ENCODE results near the gene TAF11L13. TPM values are rescaled to one million over a fixed set of nuclear protein-coding genes. Genes with fewer than 3 reads are reported as not detected.
A peak's percentile ranks its signal among the peaks of the same experiment; 100 is the strongest.
"Not testable (repeated sequence)": the region's sequence is repeated elsewhere in the genome, so short reads cannot be mapped to it uniquely, and the experiment has no call there.

Gene TAF11L13
- total RNA-seq: not detected
- long read RNA-seq, donor 1: 0 reads
- long read RNA-seq, donor 2: 0 reads

- intact Hi-C loops (cut with DNase I, micrococcal nuclease); H3K4me3 ChIP-seq; ATAC-seq; H3K36me3 ChIP-seq (ENCODE audit: low read depth); H3K4me1 ChIP-seq (ENCODE audit: low read depth); H3K9me3 ChIP-seq; DNase-seq: not testable (repeated sequence)
Measured at GRCh38 chr5:17631788-17632187, at the start of gene TAF11L13. Gene TAF11L13 (plus strand): TSS chr5:17632088.

- intact Hi-C loops (cut with DNase I, micrococcal nuclease); ATAC-seq; H3K9me3 ChIP-seq; H3K4me3 ChIP-seq; H3K36me3 ChIP-seq (ENCODE audit: low read depth); DNase-seq; H3K4me1 ChIP-seq (ENCODE audit: low read depth): not testable (repeated sequence)
Measured at GRCh38 chr5:17585658-17586057, 46.2 kb upstream of the TAF11L13 start, which contains the start of gene TAF11L7. Gene TAF11L7 (minus strand): TSS chr5:17585758.

GRCh38 chr5:17590860-17591259 lies 41.0 kb upstream of the TAF11L13 start, which contains the start of gene TAF11L8:
Gene TAF11L8 (minus strand): TSS chr5:17590960.
- intact Hi-C loops (cut with DNase I, micrococcal nuclease); H3K4me3 ChIP-seq; H3K4me1 ChIP-seq (ENCODE audit: low read depth); ATAC-seq; H3K36me3 ChIP-seq (ENCODE audit: low read depth); H3K9me3 ChIP-seq; DNase-seq: not testable (repeated sequence)

DNA sequence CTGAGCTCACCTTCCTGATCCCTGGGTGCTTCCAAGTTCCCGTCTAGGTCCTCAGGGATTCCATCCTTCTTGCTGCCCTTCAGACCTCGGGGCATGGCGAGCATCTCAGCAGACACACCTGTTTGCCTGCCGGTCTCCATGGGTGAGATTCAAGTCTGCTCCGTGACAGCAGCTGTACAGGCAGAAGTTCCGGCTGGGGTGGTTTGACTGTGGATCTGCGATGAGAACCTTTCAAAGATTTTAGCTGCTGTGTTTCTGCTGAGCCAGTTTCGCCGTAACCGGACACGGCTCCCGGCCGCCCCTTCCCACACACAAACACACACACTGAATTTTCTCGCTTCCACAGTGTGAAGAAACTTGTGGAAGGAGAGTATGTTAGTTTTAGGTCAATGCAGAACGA lies 37.6 kb upstream of the TAF11L13 start, which contains the start of gene TAF11L9:
Gene TAF11L9, minus strand, starts transcription at position 140 of the 400 bp plus-strand sequence.
- intact Hi-C loops (cut with DNase I, micrococcal nuclease); H3K4me1 ChIP-seq (ENCODE audit: low read depth); H3K36me3 ChIP-seq (ENCODE audit: low read depth); ATAC-seq; H3K9me3 ChIP-seq; H3K4me3 ChIP-seq: not testable (repeated sequence)
- peak in 1 of 3 donors; percentile 30 for DNase-seq

DNA sequence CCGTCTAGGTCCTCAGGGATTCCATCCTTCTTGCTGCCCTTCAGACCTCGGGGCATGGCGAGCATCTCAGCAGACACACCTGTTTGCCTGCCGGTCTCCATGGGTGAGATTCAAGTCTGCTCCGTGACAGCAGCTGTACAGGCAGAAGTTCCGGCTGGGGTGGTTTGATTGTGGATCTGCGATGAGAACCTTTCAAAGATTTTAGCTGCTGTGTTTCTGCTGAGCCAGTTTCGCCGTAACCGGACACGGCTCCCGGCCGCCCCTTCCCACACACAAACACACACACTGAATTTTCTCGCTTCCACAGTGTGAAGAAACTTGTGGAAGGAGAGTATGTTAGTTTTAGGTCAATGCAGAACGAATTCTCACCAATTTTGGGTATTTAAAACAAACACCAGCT lies 34.2 kb upstream of the TAF11L13 start, which contains the start of gene TAF11L10:
Gene TAF11L10, minus strand, starts transcription at position 101 of the 400 bp plus-strand sequence.
- H3K4me3 ChIP-seq; H3K36me3 ChIP-seq (ENCODE audit: low read depth); DNase-seq; H3K4me1 ChIP-seq (ENCODE audit: low read depth); intact Hi-C loops (cut with DNase I, micrococcal nuclease); H3K9me3 ChIP-seq; ATAC-seq: not testable (repeated sequence)

DNA sequence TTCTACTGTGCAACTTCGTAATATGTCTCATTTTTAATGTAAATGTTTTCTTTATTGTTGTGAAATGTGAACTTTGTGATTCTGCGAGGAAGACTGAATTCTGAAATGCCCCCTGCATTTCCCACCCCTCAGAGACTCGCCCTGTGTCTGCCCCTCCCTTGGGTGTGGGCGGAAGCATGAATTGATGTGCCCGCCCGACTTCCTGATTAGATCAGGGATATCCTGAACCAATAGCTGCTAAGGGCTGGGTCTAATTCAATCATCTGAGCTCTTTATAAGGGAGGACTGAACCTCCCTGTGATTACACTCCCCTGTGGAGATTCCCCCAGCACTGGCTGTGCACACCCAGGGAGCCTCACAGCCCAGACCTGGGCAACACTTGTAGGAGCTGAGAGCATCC lies 28.0 kb upstream of the TAF11L13 start, which contains the start of gene TAF11L11:
Gene TAF11L11, plus strand, starts transcription at position 304 of the 400 bp plus-strand sequence.
- intact Hi-C loops (cut with DNase I, micrococcal nuclease): not testable (repeated sequence)

GRCh38 chr5:17604951-17605350 lies 26.9 kb upstream of the TAF11L13 start:
- intact Hi-C loops (cut with DNase I, micrococcal nuclease): no loop called here
- no peak for ATAC-seq

More for the DNA sequence above, 28.0 kb upstream of the TAF11L13 start, which contains the start of gene TAF11L11:
- DNase-seq; H3K36me3 ChIP-seq (ENCODE audit: low read depth); ATAC-seq; H3K4me1 ChIP-seq (ENCODE audit: low read depth); H3K9me3 ChIP-seq; H3K4me3 ChIP-seq: not testable (repeated sequence)

GRCh38 chr5:17607461-17607860 lies 24.4 kb upstream of the TAF11L13 start:
- H3K9me3 ChIP-seq; ATAC-seq; H3K4me3 ChIP-seq; DNase-seq; H3K36me3 ChIP-seq (ENCODE audit: low read depth); H3K4me1 ChIP-seq (ENCODE audit: low read depth); intact Hi-C loops (cut with DNase I, micrococcal nuclease): not testable (repeated sequence)

More at GRCh38 chr5:17604951-17605350, 26.9 kb upstream of the TAF11L13 start:
- DNase-seq: no peak
- no peaks in the 10 kb centered on the region for H3K4me1 ChIP-seq (ENCODE audit: low read depth)
- no peaks in the 10 kb centered on the region for H3K36me3 ChIP-seq (ENCODE audit: low read depth)
- TF ChIP-seq CTCF (IDR thresholded peaks at IDR 0.05): no peak
- no peak overlapping the region for H3K4me3 ChIP-seq
- no peaks in the 10 kb centered on the region for H3K9me3 ChIP-seq

DNA sequence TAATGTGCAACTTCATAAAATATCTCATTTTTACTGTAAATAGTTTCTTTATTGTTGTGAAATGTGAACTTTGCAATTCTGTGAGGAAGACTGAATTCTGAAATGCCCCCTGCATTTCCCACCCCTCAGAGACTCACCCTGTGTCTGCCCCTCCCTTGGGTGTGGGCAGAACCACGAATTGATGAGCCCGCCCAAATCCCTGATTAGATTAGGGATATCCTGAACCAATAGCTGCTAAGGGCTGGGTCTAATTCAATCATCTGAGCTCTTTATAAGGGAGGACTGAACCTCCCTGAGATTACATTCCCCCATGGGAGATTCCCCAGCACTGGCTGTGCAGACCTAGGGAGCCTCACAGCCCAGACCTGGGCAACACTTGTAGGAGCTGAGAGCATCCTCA lies 21.8 kb upstream of the TAF11L13 start, which contains the start of gene TAF11L12:
Gene TAF11L12, plus strand, starts transcription at position 301 of the 400 bp plus-strand sequence.
- H3K4me1 ChIP-seq (ENCODE audit: low read depth); DNase-seq; H3K4me3 ChIP-seq; H3K9me3 ChIP-seq; intact Hi-C loops (cut with DNase I, micrococcal nuclease); ATAC-seq; H3K36me3 ChIP-seq (ENCODE audit: low read depth): not testable (repeated sequence)

All from mucosa of descending colon (tissue), 3 donors.